Mesenchymal stem cell (in vitro differentiated cells and primary cell): ENCODE results near the gene PLEKHG4B.

Experiments used
- DNase-seq: peaks from one replicate; pipeline ENCODE4 v3.0.0-alpha.2; 2013
- H2AFZ ChIP-seq: one replicate; pipeline ENCODE4 v1.6.1; 2013; ENCODE audit warnings: low read depth, mild to moderate bottlenecking, control low read depth, inconsistent platforms, low read length, moderate library complexity
- H2AK5ac ChIP-seq: 2 replicates; pipeline ENCODE4 v1.6.1; 2013; ENCODE audit warnings: low read length, moderate library complexity, mild to moderate bottlenecking, inconsistent platforms; ENCODE audit not compliant: severe bottlenecking
- H2BK120ac ChIP-seq: one replicate; pipeline ENCODE4 v1.6.1; 2013; ENCODE audit warnings: low read depth, mild to moderate bottlenecking, inconsistent platforms, low read length, moderate library complexity
- H2BK12ac ChIP-seq, 2 experiments: one replicate each; pipeline ENCODE4 v1.6.1; 2013; ENCODE audit warnings: inconsistent platforms in 2 of 2, low read length in 2 of 2, mild to moderate bottlenecking in 2 of 2, moderate library complexity in 2 of 2, control low read depth in 1 of 2
- H2BK15ac ChIP-seq: one replicate; pipeline ENCODE4 v1.6.1; 2013; ENCODE audit warnings: mild to moderate bottlenecking, low read depth, inconsistent platforms; ENCODE audit not compliant: poor library complexity, severe bottlenecking
- H2BK5ac ChIP-seq: 2 replicates; pipeline ENCODE4 v1.6.1; 2013; ENCODE audit warnings: low read depth, mild to moderate bottlenecking, low read length, control low read depth, inconsistent platforms; ENCODE audit not compliant: poor library complexity, severe bottlenecking
- H3K14ac ChIP-seq, 2 experiments: one replicate each; pipeline ENCODE4 v1.6.1; 2013; ENCODE audit warnings: inconsistent platforms in 2 of 2, low read length in 2 of 2, control low read depth in 1 of 2, mild to moderate bottlenecking in 1 of 2, moderate library complexity in 1 of 2
- H3K18ac ChIP-seq, 2 experiments: one replicate each; pipeline ENCODE4 v1.6.1; 2013; ENCODE audit warnings: inconsistent platforms in 2 of 2, low read length in 2 of 2, control low read depth in 1 of 2, low read depth in 1 of 2, mild to moderate bottlenecking in 1 of 2
- H3K23ac ChIP-seq, 2 experiments: one replicate each; pipeline ENCODE4 v1.6.1; 2013; ENCODE audit warnings: inconsistent platforms in 2 of 2, low read length in 2 of 2, mild to moderate bottlenecking in 2 of 2, moderate library complexity in 2 of 2, control low read depth in 1 of 2
- H3K27ac ChIP-seq: 2 replicates; pipeline ENCODE4 v1.5.1; 2013; ENCODE audit warnings: mild to moderate bottlenecking, moderate library complexity, low read length, control low read depth, inconsistent platforms; ENCODE audit not compliant: poor library complexity, severe bottlenecking
- H3K27me3 ChIP-seq, 2 experiments: 2 replicates each; pipeline versions ENCODE4 v1.6.1 to v1.7.0; 2013; ENCODE audit warnings: low read length in 2 of 2, mild to moderate bottlenecking in 2 of 2, moderate library complexity in 2 of 2, control low read depth in 1 of 2, inconsistent platforms in 1 of 2; ENCODE audit not compliant: control insufficient read depth in 1 of 2, insufficient read depth in 1 of 2
- H3K36me3 ChIP-seq, 2 experiments: 2 replicates each; pipeline versions ENCODE4 v1.6.1 to v1.7.0; 2013; ENCODE audit warnings: low read length in 2 of 2, control low read depth in 1 of 2, inconsistent platforms in 1 of 2, low read depth in 1 of 2, mild to moderate bottlenecking in 1 of 2; ENCODE audit not compliant: insufficient read depth in 2 of 2, control insufficient read depth in 1 of 2
- H3K4ac ChIP-seq, 2 experiments: one replicate each; pipeline ENCODE4 v1.6.1; 2013; ENCODE audit warnings: inconsistent platforms in 2 of 2, low read length in 2 of 2, mild to moderate bottlenecking in 2 of 2, moderate library complexity in 2 of 2, control low read depth in 1 of 2, low read depth in 1 of 2
- H3K4me1 ChIP-seq: 2 replicates; pipeline ENCODE4 v1.6.1; 2013; ENCODE audit warnings: low read depth, low read length, control low read depth; ENCODE audit not compliant: control insufficient read depth, insufficient read depth
- H3K4me2 ChIP-seq: 2 replicates; pipeline ENCODE4 v1.6.1; 2013; ENCODE audit warnings: low read length, mild to moderate bottlenecking, inconsistent platforms; ENCODE audit not compliant: poor library complexity, severe bottlenecking
- H3K4me3 ChIP-seq, 2 experiments: 2 replicates each; pipeline versions ENCODE4 v1.5.1 to v1.7.0; 2013; ENCODE audit warnings: low read length in 2 of 2, mild to moderate bottlenecking in 2 of 2, control low read depth in 1 of 2, low read depth in 1 of 2; ENCODE audit not compliant: insufficient read depth in 1 of 2
- H3K79me1 ChIP-seq: replicated peaks from 2 replicates; pipeline ENCODE4 v1.6.1; 2013; ENCODE audit warnings: mild to moderate bottlenecking, control low read depth, low read length, inconsistent platforms; ENCODE audit not compliant: poor library complexity, severe bottlenecking
- H3K9ac ChIP-seq: 2 replicates; pipeline ENCODE4 v1.7.0; 2013; ENCODE audit warnings: mild to moderate bottlenecking, low read length, moderate library complexity
- H3K9me3 ChIP-seq: 2 replicates; pipeline ENCODE4 v1.7.0; 2013; ENCODE audit warnings: mild to moderate bottlenecking, low read length; ENCODE audit not compliant: control insufficient read depth
- H4K8ac ChIP-seq: one replicate; pipeline ENCODE4 v1.6.1; 2013; ENCODE audit warnings: inconsistent platforms, mild to moderate bottlenecking, low read length, moderate library complexity
- H4K91ac ChIP-seq: one replicate; pipeline ENCODE4 v1.6.1; 2013; ENCODE audit warnings: mild to moderate bottlenecking, low read length, inconsistent platforms
- WGBS: methylation state at CpG from one replicate; pipeline ENCODE4 v1.1.7; 2013; ENCODE audit warnings: mixed read lengths; 5-methylcytosine and 5-hydroxymethylcytosine counted together

The PLEKHG4B gene

DNA sequence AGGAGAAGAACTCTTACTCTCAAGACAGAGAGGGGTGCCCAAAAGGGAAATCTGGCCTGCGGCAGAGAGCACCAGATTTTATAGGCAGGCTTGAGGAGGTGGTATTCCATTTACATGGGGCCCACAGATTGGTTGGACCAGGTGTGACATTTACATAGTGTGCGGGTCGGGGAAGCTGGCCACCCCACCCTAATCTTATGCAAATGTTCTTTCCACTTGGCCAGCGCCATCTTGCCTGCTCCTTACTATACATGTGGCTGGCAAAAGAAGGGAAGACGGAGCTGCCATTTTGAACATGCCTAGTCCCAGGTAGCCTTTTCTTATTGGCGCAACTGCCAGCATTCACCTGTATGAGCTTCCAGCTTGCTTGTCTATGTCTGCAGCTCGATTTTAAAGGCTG lies 34.8 kb downstream of the PLEKHG4B start:
- Histone ChIP-seq H3K18ac (no peak overlapping the region), H2BK15ac (no peak overlapping the region), H3K9ac (no peak overlapping the region), H2BK12ac (no peak overlapping the region), H3K36me3 (no peaks in the 10 kb centered on the region), H2BK5ac (no peak overlapping the region), H3K27me3 (peaks cover 0 to 15% of the 10 kb centered on the region in 2 experiments), H2AFZ (no peak overlapping the region), H4K91ac (no peak overlapping the region), H3K4ac (no peak overlapping the region), H3K4me3 (no peak overlapping the region), H3K9me3 (peaks cover 19% of the 10 kb centered on the region), H3K79me1 (no peaks in the 10 kb centered on the region), H3K23ac (no peak overlapping the region), H4K8ac (no peak overlapping the region), H3K27ac (no peak overlapping the region), H3K4me1 (no peaks in the 10 kb centered on the region), H3K14ac (no peak overlapping the region), H2BK120ac (no peak overlapping the region), H3K4me2 (no peak overlapping the region), H2AK5ac (no peak overlapping the region)
- 91% methylated on average over 6 of the region's 7 CpGs for WGBS
- no peak for DNase-seq

DNA sequence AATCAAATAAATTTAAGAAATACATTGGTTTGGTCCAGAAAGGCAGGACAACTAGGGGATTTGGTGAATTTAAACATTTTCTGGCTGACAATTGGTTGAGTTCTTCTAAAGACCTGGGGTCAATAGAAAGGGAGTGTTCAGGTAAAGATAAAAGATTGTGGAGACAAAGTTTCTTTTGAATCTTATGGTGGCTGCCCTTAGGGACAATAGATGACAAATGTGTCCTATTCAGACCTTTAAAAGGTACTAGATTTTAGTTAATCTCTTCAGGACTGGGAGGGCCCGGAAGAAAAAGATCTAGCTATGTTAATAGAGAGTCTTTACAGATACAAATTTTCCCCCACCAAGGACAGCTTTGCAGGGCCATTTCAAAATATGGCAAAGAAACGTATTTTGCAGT lies 35.9 kb downstream of the PLEKHG4B start:
- Histone ChIP-seq H3K27ac (no peak overlapping the region), H3K4ac (no peak overlapping the region), H3K79me1 (no peaks in the 10 kb centered on the region), H3K9ac (no peak overlapping the region), H2AK5ac (no peak overlapping the region), H2BK5ac (no peak overlapping the region), H3K4me3 (no peak overlapping the region), H3K4me1 (no peaks in the 10 kb centered on the region), H2BK12ac (no peak overlapping the region), H2BK15ac (no peak overlapping the region), H3K18ac (no peak overlapping the region), H3K4me2 (no peak overlapping the region), H4K8ac (no peak overlapping the region), H2BK120ac (no peak overlapping the region), H3K27me3 (peaks cover 0 to 19% of the 10 kb centered on the region in 2 experiments), H3K36me3 (no peaks in the 10 kb centered on the region), H4K91ac (no peak overlapping the region), H2AFZ (no peak overlapping the region), H3K9me3 (peaks cover 17% of the 10 kb centered on the region), H3K23ac (no peak overlapping the region), H3K14ac (no peak overlapping the region)
- DNase-seq: no peak
- WGBS: 60% methylated on average over 1 of the region's 2 CpGs

DNA sequence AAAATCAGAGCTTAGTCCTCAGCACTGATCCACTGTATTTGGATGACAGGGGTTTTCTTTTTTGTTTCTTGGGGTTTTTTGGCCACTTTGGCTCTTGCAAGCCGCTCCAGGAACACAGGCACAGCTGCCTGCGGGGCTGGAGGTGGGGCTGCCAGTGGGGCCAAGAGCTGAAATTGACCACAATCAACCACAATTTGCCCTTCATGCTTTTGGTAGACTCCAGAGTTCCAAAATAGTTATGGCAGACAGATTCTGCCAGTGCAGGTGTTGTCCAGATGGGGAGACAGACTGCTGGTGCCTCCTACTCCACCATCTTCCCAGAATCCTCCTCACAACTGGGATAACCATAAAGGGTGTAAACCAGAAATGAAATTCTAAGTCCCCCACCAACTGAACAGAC lies 36.5 kb downstream of the PLEKHG4B start:
- H2BK120ac ChIP-seq: no peak overlapping the region
- no peaks in the 10 kb centered on the region for H3K79me1 ChIP-seq
- no peak overlapping the region for H3K18ac ChIP-seq
- no peak overlapping the region for H2AFZ ChIP-seq
- H3K4ac ChIP-seq: no peak overlapping the region
- H3K4me3 ChIP-seq: no peak overlapping the region
- DNase-seq: no peak
- H3K23ac ChIP-seq: no peak overlapping the region
- H4K91ac ChIP-seq: no peak overlapping the region
- no peaks in the 10 kb centered on the region for H3K36me3 ChIP-seq
- H3K9ac ChIP-seq: no peak overlapping the region
- no peak overlapping the region for H2BK15ac ChIP-seq
- no peak overlapping the region for H3K14ac ChIP-seq
- 88% methylated on average over 2 of the region's 2 CpGs for WGBS
- no peak overlapping the region for H2AK5ac ChIP-seq
- no peaks in the 10 kb centered on the region for H3K4me1 ChIP-seq
- no peak overlapping the region for H4K8ac ChIP-seq
- no peak overlapping the region for H2BK5ac ChIP-seq
- H2BK12ac ChIP-seq: no peak overlapping the region
- H3K27me3 ChIP-seq: peaks cover 0 to 19% of the 10 kb centered on the region in 2 experiments
- peaks cover 13% of the 10 kb centered on the region for H3K9me3 ChIP-seq
- H3K27ac ChIP-seq: no peak overlapping the region
- no peak overlapping the region for H3K4me2 ChIP-seq

DNA sequence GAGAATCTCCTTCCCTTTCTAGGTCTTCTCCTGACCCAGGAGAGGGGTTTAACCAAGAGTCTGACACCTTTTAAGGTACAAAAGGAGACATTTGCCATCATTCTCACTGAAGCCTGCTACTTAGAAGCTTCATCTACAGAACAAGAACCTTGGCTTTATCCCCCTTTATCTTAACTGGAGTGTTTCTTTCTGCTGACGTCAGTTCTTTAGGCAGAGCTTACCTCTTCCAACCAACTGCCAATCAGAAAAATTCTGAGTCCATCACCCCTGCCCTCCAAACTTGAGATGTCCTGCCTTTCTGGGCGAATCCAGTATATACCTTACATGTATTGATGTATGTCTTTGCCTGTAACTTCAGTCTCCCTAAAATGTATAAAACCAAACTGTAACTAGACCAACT lies 37.2 kb downstream of the PLEKHG4B start:
- Histone ChIP-seq H3K18ac (no peak overlapping the region), H2BK12ac (no peak overlapping the region), H4K8ac (no peak overlapping the region), H3K4me2 (no peak overlapping the region), H3K27ac (peak overlapping the region; percentile 46), H3K27me3 (peaks cover 0 to 19% of the 10 kb centered on the region in 2 experiments), H2BK120ac (no peak overlapping the region), H3K4me3 (no peak overlapping the region), H3K4me1 (no peaks in the 10 kb centered on the region), H2BK15ac (no peak overlapping the region), H3K23ac (no peak overlapping the region), H4K91ac (no peak overlapping the region), H3K9me3 (peaks cover 13% of the 10 kb centered on the region), H3K79me1 (no peaks in the 10 kb centered on the region), H2AK5ac (no peak overlapping the region), H2BK5ac (no peak overlapping the region), H3K9ac (no peak overlapping the region), H3K14ac (no peak overlapping the region), H2AFZ (no peak overlapping the region), H3K36me3 (no peaks in the 10 kb centered on the region), H3K4ac (no peak overlapping the region)
- no peak for DNase-seq
- 63% methylated on average over 2 of the region's 2 CpGs for WGBS
